ENCODE results near the gene BIRC6.

- TF ChIP-seq CTCF (IDR thresholded peaks at IDR 0.05) (no peak), POLR2A (IDR thresholded peaks at IDR 0.05) (no peak)
These were observed 65.3 kb downstream of the BIRC6 start for GRCh38 chr2:32422133-32422532.

All from testis (tissue), 2 donors.